MM.1S (cell line): ENCODE data around the gene CEP128.
"Not testable (repeated sequence)": the region's sequence is repeated elsewhere in the genome, so short reads cannot be mapped to it uniquely, and the experiment has no call there.

Source experiments
- DNase-seq: peaks from one replicate; pipeline ENCODE4 v3.0.0-alpha.2; 2015
- H2AFZ ChIP-seq: fragments of 300-600 bp; sonication (generic); 2 replicates; pipeline ENCODE4 v1.6.0; 2016; ENCODE audit warnings: antibody characterized with exemption, low read length
- H3F3A ChIP-seq: fragments of 300-600 bp; sonication (generic); 2 replicates; pipeline ENCODE4 v1.6.1; 2016; ENCODE audit warnings: mild to moderate bottlenecking, antibody characterized with exemption, low read length, moderate library complexity, mixed read lengths; ENCODE audit not compliant: insufficient read depth
- H3K27ac ChIP-seq: fragments of 300-600 bp; sonication (generic); 2 replicates; pipeline ENCODE4 v1.5.1; 2016; ENCODE audit warnings: mild to moderate bottlenecking, low read length
- H3K27me3 ChIP-seq: fragments of 300-600 bp; sonication (generic); replicated peaks from 2 replicates; pipeline ENCODE4 v1.6.0; 2016; ENCODE audit warnings: low read length; ENCODE audit not compliant: insufficient read depth
- H3K36me3 ChIP-seq: fragments of 300-600 bp; sonication (generic); replicated peaks from 2 replicates; pipeline ENCODE4 v1.6.1; 2016; ENCODE audit warnings: mild to moderate bottlenecking, low read length, mixed read lengths; ENCODE audit not compliant: insufficient read depth
- H3K4me1 ChIP-seq: fragments of 300-600 bp; sonication (generic); 2 replicates; pipeline ENCODE4 v1.6.1; 2016; ENCODE audit warnings: low read length, mixed read lengths
- H3K4me2 ChIP-seq: fragments of 300-600 bp; sonication (generic); 2 replicates; pipeline ENCODE4 v1.6.0; 2016; ENCODE audit warnings: low read depth, low read length
- H3K4me3 ChIP-seq: fragments of 300-600 bp; sonication (generic); 2 replicates; pipeline ENCODE4 v1.5.1; 2016; ENCODE audit warnings: low read length, mixed read lengths
- H3K79me2 ChIP-seq: fragments of 300-600 bp; sonication (generic); 2 replicates; pipeline ENCODE4 v1.6.1; 2016; ENCODE audit warnings: mixed run types, low read length, mixed read lengths
- H3K9ac ChIP-seq: fragments of 300-600 bp; sonication (generic); 2 replicates; pipeline ENCODE4 v1.6.1; 2016; ENCODE audit warnings: low read length, mixed read lengths
- H3K9me2 ChIP-seq: fragments of 300-600 bp; sonication (generic); replicated peaks from 2 replicates; pipeline ENCODE4 v1.6.1; 2016; ENCODE audit warnings: mild to moderate bottlenecking, low read length, mixed read lengths; ENCODE audit not compliant: insufficient read depth
- H3K9me3 ChIP-seq: fragments of 300-600 bp; sonication (generic); replicated peaks from 2 replicates; pipeline ENCODE4 v1.6.1; 2016; ENCODE audit warnings: mild to moderate bottlenecking, low read length, mixed read lengths; ENCODE audit not compliant: insufficient read depth
- H4K20me1 ChIP-seq: fragments of 300-600 bp; sonication (generic); 2 replicates; pipeline ENCODE4 v1.6.1; 2016; ENCODE audit warnings: mild to moderate bottlenecking, low read length, moderate library complexity, mixed read lengths; ENCODE audit not compliant: insufficient read depth
- EZH2 ChIP-seq: fragments of 300-600 bp; sonication (generic); optimal IDR thresholded peaks from 2 replicates; pipeline ENCODE3; 2017; ENCODE audit warnings: low read depth, mild to moderate bottlenecking, antibody characterized with exemption, low read length, mixed read lengths
- EZH2phosphoT487 ChIP-seq: fragments of 300-600 bp; sonication (generic); IDR thresholded peaks from 2 replicates; pipeline ENCODE4 v1.6.1; 2018; ENCODE audit warnings: antibody characterized with exemption, low read length
- TF ChIP-seq, protein P1 (sequence below): fragments of 300-600 bp; sonication (generic); IDR thresholded peaks from 2 replicates; pipeline ENCODE4 v1.5.1; 2016; ENCODE audit warnings: antibody characterized with exemption, low read length, mixed read lengths

The CEP128 gene

GRCh38 chr14:80924365-80925103 is 17.0 kb downstream of the CEP128 start:
- TF ChIP-seq EZH2phosphoT487, result no peak
- TF ChIP-seq EZH2, result no peak

GRCh38 chr14:80923368-80923767 is 18.2 kb downstream of the CEP128 start:
- no peaks in the 10 kb centered on the region for H3K27me3 ChIP-seq
- H3K4me3 ChIP-seq, result no peak overlapping the region
- no peak overlapping the region for H3K9ac ChIP-seq
- H3K27ac ChIP-seq, result no peak overlapping the region
- H3K9me2 ChIP-seq, result no peaks in the 10 kb centered on the region
- TF ChIP-seq EZH2 (no peak), EZH2phosphoT487 (no peak)
- TF ChIP-seq, protein P1, sequence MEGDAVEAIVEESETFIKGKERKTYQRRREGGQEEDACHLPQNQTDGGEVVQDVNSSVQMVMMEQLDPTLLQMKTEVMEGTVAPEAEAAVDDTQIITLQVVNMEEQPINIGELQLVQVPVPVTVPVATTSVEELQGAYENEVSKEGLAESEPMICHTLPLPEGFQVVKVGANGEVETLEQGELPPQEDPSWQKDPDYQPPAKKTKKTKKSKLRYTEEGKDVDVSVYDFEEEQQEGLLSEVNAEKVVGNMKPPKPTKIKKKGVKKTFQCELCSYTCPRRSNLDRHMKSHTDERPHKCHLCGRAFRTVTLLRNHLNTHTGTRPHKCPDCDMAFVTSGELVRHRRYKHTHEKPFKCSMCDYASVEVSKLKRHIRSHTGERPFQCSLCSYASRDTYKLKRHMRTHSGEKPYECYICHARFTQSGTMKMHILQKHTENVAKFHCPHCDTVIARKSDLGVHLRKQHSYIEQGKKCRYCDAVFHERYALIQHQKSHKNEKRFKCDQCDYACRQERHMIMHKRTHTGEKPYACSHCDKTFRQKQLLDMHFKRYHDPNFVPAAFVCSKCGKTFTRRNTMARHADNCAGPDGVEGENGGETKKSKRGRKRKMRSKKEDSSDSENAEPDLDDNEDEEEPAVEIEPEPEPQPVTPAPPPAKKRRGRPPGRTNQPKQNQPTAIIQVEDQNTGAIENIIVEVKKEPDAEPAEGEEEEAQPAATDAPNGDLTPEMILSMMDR, result no peak
- no peaks in the 10 kb centered on the region for H3F3A ChIP-seq
- H3K79me2 ChIP-seq, result peaks cover 16% of the 10 kb centered on the region
- no peaks in the 10 kb centered on the region for H3K36me3 ChIP-seq
- H2AFZ ChIP-seq, result no peak overlapping the region
- no peak overlapping the region for H3K4me2 ChIP-seq
- peaks cover 6% of the 10 kb centered on the region; the same call in 1 of the 2 replicates for H3K4me1 ChIP-seq
- DNase-seq, result no peak
- no peaks in the 10 kb centered on the region for H4K20me1 ChIP-seq
- no peaks in the 10 kb centered on the region for H3K9me3 ChIP-seq

More at GRCh38 chr14:80924365-80925103, 17.0 kb downstream of the CEP128 start:
- H4K20me1 ChIP-seq, result no peaks in the 10 kb centered on the region
- H3K36me3 ChIP-seq, result no peaks in the 10 kb centered on the region
- no peaks in the 10 kb centered on the region for H3K9me3 ChIP-seq
- no peak overlapping the region for H3K9ac ChIP-seq
- peaks cover 7% of the 10 kb centered on the region; the same call in 1 of the 2 replicates for H3K4me1 ChIP-seq
- no peak overlapping the region for H3K27ac ChIP-seq
- H3K4me3 ChIP-seq, result no peak overlapping the region
- DNase-seq, result no peak
- H3K27me3 ChIP-seq, result no peaks in the 10 kb centered on the region
- peaks cover 27% of the 10 kb centered on the region for H3K79me2 ChIP-seq
- H3K4me2 ChIP-seq, result no peak overlapping the region
- no peaks in the 10 kb centered on the region for H3K9me2 ChIP-seq
- no peak overlapping the region for H2AFZ ChIP-seq
- H3F3A ChIP-seq, result no peaks in the 10 kb centered on the region

DNA sequence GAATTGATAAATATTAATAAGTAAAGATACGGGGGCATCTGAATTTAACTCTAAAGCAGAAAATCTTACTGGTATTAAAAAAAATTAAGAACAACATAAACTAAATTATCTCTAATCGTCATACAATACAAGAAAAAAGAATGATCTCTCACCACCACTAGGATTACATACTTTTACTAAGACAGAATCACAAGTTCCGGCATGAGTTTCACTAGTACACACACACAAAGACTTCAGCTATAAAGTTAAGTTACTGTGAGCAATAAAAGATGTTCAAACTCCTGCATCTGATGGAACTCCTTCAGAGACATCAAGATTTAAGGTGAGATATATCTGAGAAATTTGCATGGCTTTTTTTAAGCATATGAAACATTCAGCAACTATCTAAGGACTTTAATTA is 21.9 kb downstream of the CEP128 start:
- no peaks in the 10 kb centered on the region for H3F3A ChIP-seq
- no peaks in the 10 kb centered on the region for H3K9me2 ChIP-seq
- H3K27me3 ChIP-seq, result no peaks in the 10 kb centered on the region
- H3K27ac ChIP-seq, result no peak overlapping the region
- H3K4me3 ChIP-seq, result no peak overlapping the region
- no peaks in the 10 kb centered on the region for H3K79me2 ChIP-seq
- no peak overlapping the region for H2AFZ ChIP-seq
- no peaks in the 10 kb centered on the region for H3K9me3 ChIP-seq
- H3K4me2 ChIP-seq, result no peak overlapping the region
- H3K9ac ChIP-seq, result no peak overlapping the region
- DNase-seq, result no peak
- H3K36me3 ChIP-seq, result no peaks in the 10 kb centered on the region
- no peaks in the 10 kb centered on the region for H4K20me1 ChIP-seq
- no peak for TF ChIP-seq EZH2
- TF ChIP-seq, protein P1, result no peak
- TF ChIP-seq EZH2phosphoT487, result no peak
- no peaks in the 10 kb centered on the region for H3K4me1 ChIP-seq

GRCh38 chr14:80912013-80912412 is 29.5 kb downstream of the CEP128 start:
- not testable (repeated sequence) for H3K4me2 ChIP-seq, H3K27ac ChIP-seq

More at GRCh38 chr14:80912013-80912412, 29.5 kb downstream of the CEP128 start:
- not testable (repeated sequence) for H2AFZ ChIP-seq, H3F3A ChIP-seq, H3K4me1 ChIP-seq, H3K27me3 ChIP-seq, H3K9ac ChIP-seq, H3K36me3 ChIP-seq, H3K9me3 ChIP-seq, H3K79me2 ChIP-seq, H4K20me1 ChIP-seq, DNase-seq, H3K4me3 ChIP-seq, H3K9me2 ChIP-seq
